ENCODE results near the gene CMC1. TPM values are rescaled to one million over a fixed set of nuclear protein-coding genes. Genes with fewer than 3 reads are reported as not detected.
A peak's percentile ranks its signal among the peaks of the same experiment; 100 is the strongest.
"Not testable (repeated sequence)": the region's sequence is repeated elsewhere in the genome, so short reads cannot be mapped to it uniquely, and the experiment has no call there.

The CMC1 gene
- total and polyA plus RNA-seq, 2 donors from 2014 or later: 20.0 to 71.0 TPM

DNA sequence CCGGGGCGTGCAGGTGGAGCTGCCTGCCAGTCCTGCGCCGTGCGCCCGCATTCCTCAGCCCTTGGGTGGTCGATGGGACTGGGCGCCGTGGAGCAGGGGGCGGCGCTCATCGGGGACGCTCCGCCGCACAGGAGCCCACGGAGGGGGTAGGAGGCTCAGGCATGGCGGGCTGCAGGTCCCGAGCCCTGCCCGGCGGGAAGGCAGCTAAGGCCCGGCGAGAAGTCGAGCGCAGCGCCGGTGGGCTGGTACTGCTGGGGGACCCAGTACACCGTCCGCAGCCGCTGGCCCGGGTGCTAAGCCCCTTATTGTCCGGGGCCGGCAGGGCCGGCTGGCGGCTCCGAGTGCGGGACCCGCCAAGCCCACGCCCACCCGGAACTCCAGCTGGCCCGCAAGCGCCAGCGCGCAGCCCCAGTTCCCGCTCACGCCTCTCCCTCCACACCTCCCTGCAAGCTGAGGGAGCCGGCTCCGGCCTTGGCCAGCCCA, 41.0 kb upstream of the CMC1 start:
- H3K9ac ChIP-seq (ENCODE audit: low read length in 3 of 3); H3K4me1 ChIP-seq (ENCODE audit: control insufficient read depth in 2 of 3, insufficient read depth in 2 of 3, low read depth in 1 of 3, low read length in 3 of 3); H3K36me3 ChIP-seq (ENCODE audit: control insufficient read depth in 2 of 3, insufficient read depth in 3 of 3, low read length in 3 of 3); H3K27me3 ChIP-seq (ENCODE audit: control insufficient read depth, insufficient read depth, low read length); H3K4me3 ChIP-seq (ENCODE audit: low read length in 3 of 3); H3K27ac ChIP-seq (ENCODE audit: low read depth in 2 of 2, low read length in 2 of 2); FAIRE-seq; intact Hi-C loops (cut with DNase I); H3K9me3 ChIP-seq (ENCODE audit: control insufficient read depth in 2 of 3, insufficient read depth in 1 of 3, low read length in 3 of 3): not testable (repeated sequence)
- DNase-seq: peak in 2 of 5 donors; percentile 2 to 60

- no peak for FAIRE-seq
- intact Hi-C loops (cut with DNase I): no loop called here
Observed at GRCh38 chr3:28206479-28206878, 34.9 kb upstream of the CMC1 start.

DNA sequence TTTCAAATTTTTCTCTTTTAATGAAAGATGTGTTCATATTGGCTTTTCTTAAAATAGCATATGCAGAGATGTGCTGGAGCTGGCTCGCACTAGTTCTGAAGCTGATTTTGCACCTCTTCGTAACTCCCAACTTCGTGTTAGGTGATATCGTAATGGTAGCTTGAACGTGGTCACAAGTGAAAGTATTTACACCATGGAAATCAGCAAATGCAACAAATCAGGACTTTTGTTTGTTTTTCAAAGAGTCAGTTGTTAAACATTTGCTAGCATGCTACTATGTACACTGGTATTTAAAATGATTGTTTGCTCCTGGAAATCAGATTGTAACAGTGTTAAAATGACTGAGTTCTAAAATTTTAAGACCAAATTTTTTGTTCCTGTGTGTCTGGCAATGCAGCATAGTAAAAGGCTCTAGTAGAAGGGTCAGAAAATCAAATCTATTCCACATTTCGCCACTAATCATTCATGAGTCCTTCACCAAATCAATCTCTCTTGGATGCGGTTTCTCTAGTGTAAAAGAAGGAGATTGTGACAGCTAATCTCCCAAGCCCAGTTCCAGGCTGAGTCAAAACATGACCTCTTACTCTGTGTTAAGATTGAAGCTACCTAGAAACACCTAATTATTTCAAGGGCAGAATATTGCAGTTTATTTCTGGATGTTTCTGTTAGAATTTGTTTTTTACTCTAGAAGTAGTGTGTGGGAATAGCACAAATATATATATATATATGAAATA, 34.3 kb upstream of the CMC1 start:
- intact Hi-C loops (cut with DNase I): no loop called here
- Histone ChIP-seq H3K9me3 (ENCODE audit: control insufficient read depth in 2 of 3, insufficient read depth in 1 of 3, low read length in 3 of 3) (no peaks in the 10 kb centered on the region), H3K4me1 (ENCODE audit: control insufficient read depth in 2 of 3, insufficient read depth in 2 of 3, low read depth in 1 of 3, low read length in 3 of 3) (no peaks in the 10 kb centered on the region), H3K27me3 (ENCODE audit: control insufficient read depth, insufficient read depth, low read length) (no peaks in the 10 kb centered on the region), H3K4me3 (ENCODE audit: low read length in 3 of 3) (no peak overlapping the region), H3K9ac (ENCODE audit: low read length in 3 of 3) (no peak overlapping the region), H3K36me3 (ENCODE audit: control insufficient read depth in 2 of 3, insufficient read depth in 3 of 3, low read length in 3 of 3) (no peaks in the 10 kb centered on the region), H3K27ac (ENCODE audit: low read depth in 2 of 2, low read length in 2 of 2) (no peak overlapping the region)
- no peak for TF ChIP-seq CTCF (IDR thresholded peaks at IDR 0.05; ENCODE audit: borderline replicate concordance, extremely low read depth, insufficient read depth)
- FAIRE-seq: no peak
- no peak for DNase-seq

More at GRCh38 chr3:28206479-28206878, 34.9 kb upstream of the CMC1 start:
- no peaks in the 10 kb centered on the region for H3K27me3 ChIP-seq (ENCODE audit: control insufficient read depth, insufficient read depth, low read length)
- H3K27ac ChIP-seq (ENCODE audit: low read depth in 2 of 2, low read length in 2 of 2): no peak overlapping the region
- no peaks in the 10 kb centered on the region for H3K9me3 ChIP-seq (ENCODE audit: control insufficient read depth in 2 of 3, insufficient read depth in 1 of 3, low read length in 3 of 3)
- DNase-seq: no peak
- no peaks in the 10 kb centered on the region for H3K36me3 ChIP-seq (ENCODE audit: control insufficient read depth in 2 of 3, insufficient read depth in 3 of 3, low read length in 3 of 3)
- H3K9ac ChIP-seq (ENCODE audit: low read length in 3 of 3): no peak overlapping the region
- no peaks in the 10 kb centered on the region for H3K4me1 ChIP-seq (ENCODE audit: control insufficient read depth in 2 of 3, insufficient read depth in 2 of 3, low read depth in 1 of 3, low read length in 3 of 3)
- H3K4me3 ChIP-seq (ENCODE audit: low read length in 3 of 3): no peak overlapping the region
- TF ChIP-seq CTCF (IDR thresholded peaks at IDR 0.05; ENCODE audit: borderline replicate concordance, extremely low read depth, insufficient read depth): no peak

- Histone ChIP-seq H3K27ac (ENCODE audit: low read depth in 2 of 2, low read length in 2 of 2) (no peak overlapping the region), H3K4me1 (ENCODE audit: control insufficient read depth in 2 of 3, insufficient read depth in 2 of 3, low read depth in 1 of 3, low read length in 3 of 3) (no peaks in the 10 kb centered on the region), H3K4me3 (ENCODE audit: low read length in 3 of 3) (no peak overlapping the region), H3K9ac (ENCODE audit: low read length in 3 of 3) (no peak overlapping the region), H3K9me3 (ENCODE audit: control insufficient read depth in 2 of 3, insufficient read depth in 1 of 3, low read length in 3 of 3) (peaks cover 0 to 9% (median 0%) of the 10 kb centered on the region in 3 donors), H3K27me3 (ENCODE audit: control insufficient read depth, insufficient read depth, low read length) (no peaks in the 10 kb centered on the region), H3K36me3 (ENCODE audit: control insufficient read depth in 2 of 3, insufficient read depth in 3 of 3, low read length in 3 of 3) (no peaks in the 10 kb centered on the region)
- no peak for FAIRE-seq
- TF ChIP-seq CTCF (IDR thresholded peaks at IDR 0.05; ENCODE audit: borderline replicate concordance, extremely low read depth, insufficient read depth): no peak
- intact Hi-C loops (cut with DNase I): no loop called here
- no peak for DNase-seq
Observed at GRCh38 chr3:28210968-28211713, 30.3 kb upstream of the CMC1 start.

Data from kidney (tissue), 14 donors.